GM18520 (cell line): ENCODE data around the gene CYP2C19.
"Not testable (repeated sequence)": the region's sequence is repeated elsewhere in the genome, so short reads cannot be mapped to it uniquely, and the experiment has no call there.

Experiments
- ATAC-seq: cut with Tn5 transposase; IDR thresholded peaks from one replicate; pipeline ENCODE4 v1.9.1; 2021; ENCODE audit not compliant: unreplicated experiment

CYP2C19 gene

DNA sequence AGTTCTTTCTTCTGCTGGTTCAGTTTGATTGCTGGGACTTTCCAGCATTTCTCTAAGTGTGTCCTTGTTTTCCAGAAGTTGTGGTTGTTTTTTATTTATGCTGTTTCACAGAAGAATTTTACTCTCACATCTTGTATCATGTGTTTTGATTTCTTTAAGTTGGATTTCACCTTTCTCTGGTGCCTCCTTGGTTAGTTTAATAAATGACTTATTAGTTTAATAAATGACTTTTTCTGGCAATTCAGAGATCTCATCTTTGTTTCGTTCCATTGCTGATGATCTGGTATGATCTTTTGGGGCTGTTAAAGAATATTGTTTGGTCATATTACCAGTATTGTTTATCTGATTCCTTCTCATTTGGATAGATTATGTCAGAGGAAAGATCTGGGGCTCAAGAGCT lies 116.2 kb downstream of the CYP2C19 start:
- ATAC-seq = no peak

GRCh38 chr10:94879214-94879613 lies 116.7 kb downstream of the CYP2C19 start:
- no peak for ATAC-seq

DNA sequence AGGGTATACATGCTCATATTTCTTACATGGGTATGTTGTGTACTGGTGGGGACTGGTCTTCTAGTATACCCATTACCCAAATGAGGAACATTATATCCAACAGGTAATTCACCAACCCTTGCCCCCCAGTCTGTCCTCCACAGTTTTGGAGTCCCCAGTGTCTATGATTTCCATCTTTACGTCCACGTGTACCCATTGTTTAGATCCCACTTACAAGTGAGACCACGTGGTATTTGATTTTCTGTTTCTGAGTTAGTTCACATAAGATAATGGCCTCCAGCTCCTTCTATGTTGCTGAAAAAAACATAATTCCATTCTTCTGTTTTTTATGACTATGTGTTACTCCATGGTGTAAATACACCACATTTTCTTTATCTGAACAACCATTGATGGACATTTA lies 126.6 kb downstream of the CYP2C19 start:
- no peak for ATAC-seq

DNA sequence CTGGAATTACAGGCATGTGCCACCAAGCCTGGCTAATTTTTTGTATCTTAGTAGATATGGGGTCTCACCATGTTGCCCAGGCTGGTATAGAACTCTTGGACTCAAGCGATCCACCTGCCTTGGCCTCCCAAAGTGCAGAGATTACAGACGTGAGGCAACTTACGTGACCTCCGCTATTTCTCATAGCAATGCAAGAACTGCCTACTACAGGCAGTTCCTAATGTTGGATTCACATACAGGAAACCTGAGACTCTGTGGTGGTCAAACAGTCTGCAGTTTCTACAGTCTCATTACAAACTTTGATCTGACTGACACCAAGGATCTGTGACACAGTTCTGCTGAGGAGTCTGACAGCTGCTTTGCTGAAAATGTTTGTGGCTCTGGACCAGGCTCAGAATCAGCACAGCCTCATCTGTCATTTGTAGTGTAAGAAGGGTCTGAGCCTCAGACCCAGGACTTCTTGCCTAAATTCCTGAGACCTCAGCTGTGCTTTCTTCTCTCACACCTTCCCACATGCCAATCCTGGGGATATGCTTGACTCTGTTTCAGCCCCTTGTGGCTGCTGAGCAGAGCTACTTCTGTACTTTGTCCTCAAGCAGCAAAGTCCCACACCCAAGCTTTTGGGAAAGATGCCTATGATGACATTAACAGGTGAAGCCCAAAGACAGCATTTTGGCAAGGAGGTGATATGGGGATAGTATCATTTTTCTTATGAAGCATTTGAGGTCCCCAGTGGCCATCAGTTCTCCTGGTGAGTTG lies 128.0 kb downstream of the CYP2C19 start:
- no peak for ATAC-seq

- ATAC-seq = not testable (repeated sequence)
These were observed 135.9 kb downstream of the CYP2C19 start for GRCh38 chr10:94898414-94898813.

DNA sequence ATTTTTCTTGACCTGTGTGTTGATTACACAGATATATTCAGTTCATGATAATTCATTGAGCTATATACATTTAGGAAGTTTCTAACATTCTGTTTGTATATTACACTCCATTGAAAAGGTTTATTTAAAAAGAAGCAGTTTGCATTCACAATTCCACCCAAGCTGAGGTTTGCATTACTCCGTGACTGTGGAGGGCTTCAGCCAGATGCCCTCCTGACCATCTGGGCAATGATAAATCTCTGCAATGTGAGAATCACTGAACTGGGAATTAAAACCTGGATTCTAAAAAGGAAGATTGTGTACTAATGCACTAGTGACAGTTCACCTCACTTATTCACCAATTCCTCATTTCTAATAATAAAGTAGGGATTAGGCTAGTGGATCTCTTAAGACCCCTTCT lies 139.6 kb downstream of the CYP2C19 start:
- ATAC-seq = no peak

DNA sequence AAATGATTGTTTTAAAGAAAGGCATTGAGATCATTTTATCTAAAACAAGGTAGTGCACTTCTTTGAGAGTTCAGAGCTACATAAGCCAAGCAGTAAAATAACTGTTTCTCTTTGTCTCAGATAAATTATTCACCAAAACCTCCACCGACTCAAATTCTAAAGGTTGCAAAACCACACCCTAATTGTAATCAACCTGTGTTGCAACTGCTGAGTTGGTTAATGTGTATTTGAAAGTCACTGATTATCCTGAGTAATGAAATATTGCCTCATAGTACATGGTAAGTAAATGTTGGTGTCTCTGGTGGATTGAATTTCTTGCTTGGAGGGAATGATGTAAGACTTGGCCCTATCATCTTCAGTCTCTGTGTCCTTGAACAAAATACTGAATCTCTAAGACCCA lies 140.1 kb downstream of the CYP2C19 start:
- ATAC-seq = no peak
